Measurements from ENCODE around the gene PCSK6.
A peak's percentile ranks its signal among the peaks of the same experiment; 100 is the strongest.

The PCSK6 gene

GRCh38 chr15:101521591-101521990 is 32.1 kb upstream of the PCSK6 start:
- H3K4me3 ChIP-seq (ENCODE audit: low read depth, low read length): no peak overlapping the region
- H3K27me3 ChIP-seq (ENCODE audit: control insufficient read depth, insufficient read depth, low read length): no peaks in the 10 kb centered on the region
- no peaks in the 10 kb centered on the region for H3K4me1 ChIP-seq (ENCODE audit: control insufficient read depth, insufficient read depth, low read length)
- no peak overlapping the region for H3K9ac ChIP-seq (ENCODE audit: low read depth, low read length)
- H3K9me3 ChIP-seq (ENCODE audit: control insufficient read depth, insufficient read depth, low read length): no peaks in the 10 kb centered on the region
- no peaks in the 10 kb centered on the region for H3K36me3 ChIP-seq (ENCODE audit: control insufficient read depth, insufficient read depth, low read length)

GRCh38 chr15:101521069-101521468 is 31.6 kb upstream of the PCSK6 start:
- Histone ChIP-seq H3K27me3 (ENCODE audit: control insufficient read depth, insufficient read depth, low read length) (no peaks in the 10 kb centered on the region), H3K9me3 (ENCODE audit: control insufficient read depth, insufficient read depth, low read length) (no peaks in the 10 kb centered on the region), H3K4me3 (ENCODE audit: low read depth, low read length) (no peak overlapping the region), H3K9ac (ENCODE audit: low read depth, low read length) (no peak overlapping the region), H3K36me3 (ENCODE audit: control insufficient read depth, insufficient read depth, low read length) (no peaks in the 10 kb centered on the region), H3K4me1 (ENCODE audit: control insufficient read depth, insufficient read depth, low read length) (no peaks in the 10 kb centered on the region)

GRCh38 chr15:101520395-101520794 is 30.9 kb upstream of the PCSK6 start:
- no peaks in the 10 kb centered on the region for H3K36me3 ChIP-seq (ENCODE audit: control insufficient read depth, insufficient read depth, low read length)
- no peaks in the 10 kb centered on the region for H3K4me1 ChIP-seq (ENCODE audit: control insufficient read depth, insufficient read depth, low read length)
- H3K9me3 ChIP-seq (ENCODE audit: control insufficient read depth, insufficient read depth, low read length): no peaks in the 10 kb centered on the region
- H3K4me3 ChIP-seq (ENCODE audit: low read depth, low read length): no peak overlapping the region
- no peak overlapping the region for H3K9ac ChIP-seq (ENCODE audit: low read depth, low read length)
- no peaks in the 10 kb centered on the region for H3K27me3 ChIP-seq (ENCODE audit: control insufficient read depth, insufficient read depth, low read length)

GRCh38 chr15:101517504-101517903 is 28.0 kb upstream of the PCSK6 start:
- no peaks in the 10 kb centered on the region for H3K27me3 ChIP-seq (ENCODE audit: control insufficient read depth, insufficient read depth, low read length)
- no peaks in the 10 kb centered on the region for H3K4me1 ChIP-seq (ENCODE audit: control insufficient read depth, insufficient read depth, low read length)
- H3K9me3 ChIP-seq (ENCODE audit: control insufficient read depth, insufficient read depth, low read length): no peaks in the 10 kb centered on the region
- no peak overlapping the region for H3K4me3 ChIP-seq (ENCODE audit: low read depth, low read length)
- H3K9ac ChIP-seq (ENCODE audit: low read depth, low read length): no peak overlapping the region
- H3K36me3 ChIP-seq (ENCODE audit: control insufficient read depth, insufficient read depth, low read length): no peaks in the 10 kb centered on the region

- Histone ChIP-seq H3K27me3 (ENCODE audit: control insufficient read depth, insufficient read depth, low read length) (no peaks in the 10 kb centered on the region), H3K4me3 (ENCODE audit: low read depth, low read length) (no peak overlapping the region), H3K36me3 (ENCODE audit: control insufficient read depth, insufficient read depth, low read length) (no peaks in the 10 kb centered on the region), H3K9me3 (ENCODE audit: control insufficient read depth, insufficient read depth, low read length) (no peaks in the 10 kb centered on the region), H3K4me1 (ENCODE audit: control insufficient read depth, insufficient read depth, low read length) (no peaks in the 10 kb centered on the region), H3K9ac (ENCODE audit: low read depth, low read length) (no peak overlapping the region)
These were observed 24.8 kb upstream of the PCSK6 start for GRCh38 chr15:101514318-101514717.

- H3K9ac ChIP-seq (ENCODE audit: low read depth, low read length): no peak overlapping the region
- H3K9me3 ChIP-seq (ENCODE audit: control insufficient read depth, insufficient read depth, low read length): no peaks in the 10 kb centered on the region
- H3K36me3 ChIP-seq (ENCODE audit: control insufficient read depth, insufficient read depth, low read length): no peaks in the 10 kb centered on the region
- H3K4me1 ChIP-seq (ENCODE audit: control insufficient read depth, insufficient read depth, low read length): no peaks in the 10 kb centered on the region
- no peak overlapping the region for H3K4me3 ChIP-seq (ENCODE audit: low read depth, low read length)
- no peaks in the 10 kb centered on the region for H3K27me3 ChIP-seq (ENCODE audit: control insufficient read depth, insufficient read depth, low read length)
These were observed 22.2 kb upstream of the PCSK6 start for GRCh38 chr15:101511717-101512116.

GRCh38 chr15:101510212-101511197 is 21.0 kb upstream of the PCSK6 start:
- H3K27me3 ChIP-seq (ENCODE audit: control insufficient read depth, insufficient read depth, low read length): no peaks in the 10 kb centered on the region
- H3K9ac ChIP-seq (ENCODE audit: low read depth, low read length): no peak overlapping the region
- H3K4me1 ChIP-seq (ENCODE audit: control insufficient read depth, insufficient read depth, low read length): no peaks in the 10 kb centered on the region
- H3K9me3 ChIP-seq (ENCODE audit: control insufficient read depth, insufficient read depth, low read length): no peaks in the 10 kb centered on the region
- H3K4me3 ChIP-seq (ENCODE audit: low read depth, low read length): no peak overlapping the region
- H3K36me3 ChIP-seq (ENCODE audit: control insufficient read depth, insufficient read depth, low read length): no peaks in the 10 kb centered on the region

GRCh38 chr15:101509279-101509678 is 19.8 kb upstream of the PCSK6 start:
- H3K36me3 ChIP-seq (ENCODE audit: control insufficient read depth, insufficient read depth, low read length): no peaks in the 10 kb centered on the region
- no peaks in the 10 kb centered on the region for H3K27me3 ChIP-seq (ENCODE audit: control insufficient read depth, insufficient read depth, low read length)
- no peaks in the 10 kb centered on the region for H3K4me1 ChIP-seq (ENCODE audit: control insufficient read depth, insufficient read depth, low read length)
- no peak overlapping the region for H3K9ac ChIP-seq (ENCODE audit: low read depth, low read length)
- H3K9me3 ChIP-seq (ENCODE audit: control insufficient read depth, insufficient read depth, low read length): no peaks in the 10 kb centered on the region
- H3K4me3 ChIP-seq (ENCODE audit: low read depth, low read length): no peak overlapping the region

GRCh38 chr15:101506491-101506890 is 17.0 kb upstream of the PCSK6 start:
- no peaks in the 10 kb centered on the region for H3K9me3 ChIP-seq (ENCODE audit: control insufficient read depth, insufficient read depth, low read length)
- H3K4me3 ChIP-seq (ENCODE audit: low read depth, low read length): no peak overlapping the region
- H3K9ac ChIP-seq (ENCODE audit: low read depth, low read length): no peak overlapping the region
- no peaks in the 10 kb centered on the region for H3K4me1 ChIP-seq (ENCODE audit: control insufficient read depth, insufficient read depth, low read length)
- no peaks in the 10 kb centered on the region for H3K27me3 ChIP-seq (ENCODE audit: control insufficient read depth, insufficient read depth, low read length)
- no peaks in the 10 kb centered on the region for H3K36me3 ChIP-seq (ENCODE audit: control insufficient read depth, insufficient read depth, low read length)

- Histone ChIP-seq H3K9me3 (ENCODE audit: control insufficient read depth, insufficient read depth, low read length) (no peaks in the 10 kb centered on the region), H3K9ac (ENCODE audit: low read depth, low read length) (peak overlapping the region; percentile 8), H3K4me3 (ENCODE audit: low read depth, low read length) (no peak overlapping the region), H3K36me3 (ENCODE audit: control insufficient read depth, insufficient read depth, low read length) (no peaks in the 10 kb centered on the region), H3K27me3 (ENCODE audit: control insufficient read depth, insufficient read depth, low read length) (peaks cover 2% of the 10 kb centered on the region), H3K4me1 (ENCODE audit: control insufficient read depth, insufficient read depth, low read length) (no peaks in the 10 kb centered on the region)
These were observed 16.3 kb upstream of the PCSK6 start for GRCh38 chr15:101505610-101506337.

GRCh38 chr15:101504866-101505609 is 15.5 kb upstream of the PCSK6 start:
- peaks cover 2% of the 10 kb centered on the region for H3K27me3 ChIP-seq (ENCODE audit: control insufficient read depth, insufficient read depth, low read length)
- no peaks in the 10 kb centered on the region for H3K36me3 ChIP-seq (ENCODE audit: control insufficient read depth, insufficient read depth, low read length)
- H3K9ac ChIP-seq (ENCODE audit: low read depth, low read length): peak overlapping the region; percentile 8
- no peaks in the 10 kb centered on the region for H3K4me1 ChIP-seq (ENCODE audit: control insufficient read depth, insufficient read depth, low read length)
- no peaks in the 10 kb centered on the region for H3K9me3 ChIP-seq (ENCODE audit: control insufficient read depth, insufficient read depth, low read length)
- no peak overlapping the region for H3K4me3 ChIP-seq (ENCODE audit: low read depth, low read length)

Measured in iPS-15b (cell line).